SK-N-MC (cell line): ENCODE measurements around the gene IKBKE.

Experiments
- EZH2 ChIP-seq: fragments of 200-600 bp; sonication (generic); IDR thresholded peaks from one replicate; pipeline ENCODE4 v1.6.1; 2017; ENCODE audit warnings: antibody characterized with exemption
- POLR2AphosphoS5 ChIP-seq: IDR thresholded peaks from 2 replicates; pipeline ENCODE4 v1.6.1; 2012; ENCODE audit warnings: mild to moderate bottlenecking, low read depth, low read length, borderline replicate concordance

DNA sequence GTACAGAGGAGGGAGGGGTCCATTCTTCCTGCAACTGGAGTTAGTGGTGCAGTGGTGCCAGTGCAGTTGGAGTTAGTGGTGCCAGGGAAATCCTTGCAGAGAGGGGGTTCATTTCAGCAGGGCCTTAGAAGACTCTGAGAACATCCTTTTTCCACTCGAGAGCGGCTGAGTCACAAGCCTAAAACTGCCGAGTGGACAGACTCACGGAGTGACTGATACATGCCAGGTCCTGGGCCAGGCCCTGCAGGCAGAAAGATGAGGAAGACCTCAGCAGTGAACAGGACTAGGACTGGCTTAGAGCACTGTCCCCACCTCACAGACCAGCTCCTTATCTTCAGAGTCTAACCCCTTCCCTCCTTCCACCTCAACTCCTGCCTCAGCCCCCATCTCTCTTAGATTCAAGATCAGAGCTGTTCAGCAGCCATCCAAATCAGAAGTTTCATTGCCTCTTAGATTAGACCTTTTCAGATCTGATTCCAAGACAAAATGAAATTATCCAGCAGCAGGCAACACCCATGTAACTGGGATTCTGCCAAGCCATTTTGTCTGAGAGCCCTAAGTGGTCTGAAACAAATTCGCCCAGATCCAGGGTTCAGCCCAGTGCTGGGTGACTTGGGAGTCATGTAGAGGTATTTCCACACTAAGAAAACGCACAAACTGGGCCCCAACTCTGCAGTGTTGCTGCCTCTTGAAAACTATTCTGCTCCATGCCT, 12.7 kb upstream of the IKBKE start:
- TF ChIP-seq POLR2AphosphoS5: no peak
- no peak for TF ChIP-seq EZH2
